ENCODE measurements around the gene LIN7B.

LIN7B gene

GRCh38 chr19:49101160-49101559 lies 13.0 kb upstream of the LIN7B start:
- H3K9ac ChIP-seq (ENCODE audit: low read length) = no peak overlapping the region
- H3K4me3 ChIP-seq (ENCODE audit: low read depth in 1 of 2, low read length in 2 of 2) = no peak overlapping the region
- no peaks in the 10 kb centered on the region for H3K9me3 ChIP-seq (ENCODE audit: low read length)
- no peaks in the 10 kb centered on the region for H3K27me3 ChIP-seq (ENCODE audit: control insufficient read depth in 1 of 2, insufficient read depth in 2 of 2, low read length in 2 of 2)
- H3K36me3 ChIP-seq (ENCODE audit: insufficient read depth, low read length) = peaks cover 82% of the 10 kb centered on the region
- no peak overlapping the region for H3K27ac ChIP-seq (ENCODE audit: low read depth, low read length)
- H3K4me1 ChIP-seq (ENCODE audit: insufficient read depth, low read length) = peaks cover 4% of the 10 kb centered on the region

DNA sequence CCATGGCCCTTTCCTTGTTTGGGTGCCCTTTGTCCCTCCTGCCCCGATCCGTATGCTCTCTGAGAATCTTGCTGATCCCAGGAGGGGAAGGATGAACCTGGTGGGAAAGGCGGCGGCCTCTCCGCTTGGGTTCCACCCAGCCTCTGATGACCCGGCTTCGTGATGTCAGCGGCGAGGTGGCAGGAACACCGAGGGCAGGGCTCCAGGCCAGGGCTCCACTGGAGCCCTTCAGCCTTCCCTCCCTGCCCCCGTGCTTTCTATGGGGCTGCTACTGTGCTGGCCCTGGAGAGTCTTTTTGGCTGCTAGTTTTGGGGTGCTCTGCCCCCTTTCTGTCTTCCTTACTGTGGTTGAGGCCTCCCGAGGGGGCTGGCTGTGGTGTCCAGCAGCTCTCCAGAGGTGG lies 11.9 kb upstream of the LIN7B start:
- no peak overlapping the region for H3K27ac ChIP-seq (ENCODE audit: low read depth, low read length)
- no peak overlapping the region for H3K4me3 ChIP-seq (ENCODE audit: low read depth in 1 of 2, low read length in 2 of 2)
- no peak overlapping the region for H3K9ac ChIP-seq (ENCODE audit: low read length)
- no peaks in the 10 kb centered on the region for H3K9me3 ChIP-seq (ENCODE audit: low read length)
- H3K4me1 ChIP-seq (ENCODE audit: insufficient read depth, low read length) = peaks cover 4% of the 10 kb centered on the region
- H3K27me3 ChIP-seq (ENCODE audit: control insufficient read depth in 1 of 2, insufficient read depth in 2 of 2, low read length in 2 of 2) = no peaks in the 10 kb centered on the region
- H3K36me3 ChIP-seq (ENCODE audit: insufficient read depth, low read length) = peaks cover 84% of the 10 kb centered on the region

DNA sequence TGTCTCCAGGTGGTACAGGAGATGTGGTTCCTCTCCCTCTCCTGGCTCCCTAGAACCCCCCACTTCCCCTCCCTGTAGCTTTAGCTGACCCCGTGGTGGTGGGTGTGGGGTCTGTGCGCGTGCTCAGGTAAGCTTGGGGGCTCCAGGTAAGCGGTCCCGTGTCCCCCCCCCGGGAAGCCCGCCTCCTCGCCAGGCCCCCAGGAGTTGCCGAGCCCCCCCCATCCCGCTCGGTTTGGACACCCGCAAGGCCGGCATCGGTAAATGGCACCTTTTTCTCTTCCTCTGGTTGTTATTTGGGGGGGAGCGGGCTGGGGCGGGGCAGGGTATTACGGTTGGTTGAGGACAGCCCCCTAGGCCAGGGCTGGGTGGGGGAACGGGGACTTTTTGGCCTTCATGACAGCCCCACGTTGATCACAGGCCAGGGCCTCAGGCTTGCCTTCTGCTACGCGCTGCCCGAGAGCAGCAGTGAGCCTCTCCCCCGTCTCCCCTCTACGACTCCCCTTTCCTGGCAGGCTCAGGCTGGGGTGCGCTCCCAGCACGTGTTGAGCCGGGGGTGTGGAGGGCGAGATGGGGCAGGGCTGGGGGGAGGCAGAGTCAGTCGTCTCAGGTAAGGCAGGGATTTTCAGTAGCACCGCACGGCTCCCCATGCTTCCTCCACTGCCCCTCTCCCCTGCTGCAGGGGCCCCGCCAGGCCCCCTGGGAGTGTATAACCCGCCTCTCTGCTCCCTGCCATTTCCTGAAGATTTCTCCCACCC lies 10.7 kb upstream of the LIN7B start:
- no peak overlapping the region for H3K27ac ChIP-seq (ENCODE audit: low read depth, low read length)
- H3K4me3 ChIP-seq (ENCODE audit: low read depth in 1 of 2, low read length in 2 of 2) = no peak overlapping the region
- no peak overlapping the region for H3K9ac ChIP-seq (ENCODE audit: low read length)
- no peaks in the 10 kb centered on the region for H3K9me3 ChIP-seq (ENCODE audit: low read length)
- H3K27me3 ChIP-seq (ENCODE audit: control insufficient read depth in 1 of 2, insufficient read depth in 2 of 2, low read length in 2 of 2) = no peaks in the 10 kb centered on the region
- no peaks in the 10 kb centered on the region for H3K4me1 ChIP-seq (ENCODE audit: insufficient read depth, low read length)
- H3K36me3 ChIP-seq (ENCODE audit: insufficient read depth, low read length) = peaks cover 73% of the 10 kb centered on the region

DNA sequence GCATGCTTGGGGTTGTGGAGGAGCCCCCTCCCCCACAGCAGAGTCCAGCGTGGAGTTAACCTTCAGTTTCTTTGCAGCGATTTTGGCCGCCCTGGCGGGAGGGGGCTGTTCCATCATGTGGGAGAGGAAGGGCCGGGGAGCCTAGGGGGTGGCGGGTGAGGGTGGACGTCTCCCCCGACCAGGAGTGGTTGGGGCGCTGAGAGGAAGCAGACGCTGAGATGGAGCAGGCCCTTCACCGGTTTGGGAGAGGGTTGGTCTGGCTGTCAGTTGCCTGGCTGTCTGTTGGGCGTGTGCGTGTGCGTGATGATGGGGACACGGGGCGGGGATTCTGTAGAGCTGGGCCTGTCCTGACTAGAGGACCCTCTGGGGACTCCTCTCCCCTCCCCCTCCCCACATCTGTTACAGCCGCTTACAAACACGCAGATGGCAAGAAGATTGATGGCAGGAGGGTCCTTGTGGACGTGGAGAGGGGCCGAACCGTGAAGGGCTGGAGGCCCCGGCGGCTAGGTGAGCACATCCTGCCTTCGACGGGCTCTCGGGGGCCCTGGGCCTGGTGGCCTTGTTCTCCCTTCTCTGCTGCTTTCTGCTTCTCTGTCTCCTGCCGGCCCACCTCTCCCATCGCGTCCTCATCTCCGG lies 9.8 kb upstream of the LIN7B start:
- Histone ChIP-seq H3K4me3 (ENCODE audit: low read depth in 1 of 2, low read length in 2 of 2) (no peak overlapping the region), H3K27me3 (ENCODE audit: control insufficient read depth in 1 of 2, insufficient read depth in 2 of 2, low read length in 2 of 2) (no peaks in the 10 kb centered on the region), H3K9me3 (ENCODE audit: low read length) (no peaks in the 10 kb centered on the region), H3K4me1 (ENCODE audit: insufficient read depth, low read length) (no peaks in the 10 kb centered on the region), H3K36me3 (ENCODE audit: insufficient read depth, low read length) (peaks cover 65% of the 10 kb centered on the region), H3K27ac (ENCODE audit: low read depth, low read length) (no peak overlapping the region), H3K9ac (ENCODE audit: low read length) (no peak overlapping the region)

- Histone ChIP-seq H3K27ac (ENCODE audit: low read depth, low read length) (no peak overlapping the region), H3K36me3 (ENCODE audit: insufficient read depth, low read length) (peaks cover 47% of the 10 kb centered on the region), H3K9ac (ENCODE audit: low read length) (no peak overlapping the region), H3K4me3 (ENCODE audit: low read depth in 1 of 2, low read length in 2 of 2) (no peak overlapping the region), H3K4me1 (ENCODE audit: insufficient read depth, low read length) (no peaks in the 10 kb centered on the region), H3K9me3 (ENCODE audit: low read length) (no peaks in the 10 kb centered on the region), H3K27me3 (ENCODE audit: control insufficient read depth in 1 of 2, insufficient read depth in 2 of 2, low read length in 2 of 2) (no peaks in the 10 kb centered on the region)
Measured at GRCh38 chr19:49106648-49107135, 7.5 kb upstream of the LIN7B start.

- Histone ChIP-seq H3K4me3 (ENCODE audit: low read depth in 1 of 2, low read length in 2 of 2) (no peak overlapping the region), H3K9me3 (ENCODE audit: low read length) (no peaks in the 10 kb centered on the region), H3K36me3 (ENCODE audit: insufficient read depth, low read length) (peaks cover 38% of the 10 kb centered on the region), H3K27ac (ENCODE audit: low read depth, low read length) (no peak overlapping the region), H3K4me1 (ENCODE audit: insufficient read depth, low read length) (no peaks in the 10 kb centered on the region), H3K9ac (ENCODE audit: low read length) (no peak overlapping the region), H3K27me3 (ENCODE audit: control insufficient read depth in 1 of 2, insufficient read depth in 2 of 2, low read length in 2 of 2) (no peaks in the 10 kb centered on the region)
Measured at GRCh38 chr19:49107625-49108459, 6.3 kb upstream of the LIN7B start.

- Histone ChIP-seq H3K27ac (ENCODE audit: low read depth, low read length) (no peak overlapping the region), H3K4me3 (ENCODE audit: low read depth in 1 of 2, low read length in 2 of 2) (no peak overlapping the region), H3K4me1 (ENCODE audit: insufficient read depth, low read length) (peaks cover 4% of the 10 kb centered on the region), H3K9me3 (ENCODE audit: low read length) (no peaks in the 10 kb centered on the region), H3K9ac (ENCODE audit: low read length) (no peak overlapping the region), H3K36me3 (ENCODE audit: insufficient read depth, low read length) (peaks cover 29% of the 10 kb centered on the region), H3K27me3 (ENCODE audit: control insufficient read depth in 1 of 2, insufficient read depth in 2 of 2, low read length in 2 of 2) (no peaks in the 10 kb centered on the region)
Measured at GRCh38 chr19:49109051-49109450, 5.1 kb upstream of the LIN7B start.

DNA sequence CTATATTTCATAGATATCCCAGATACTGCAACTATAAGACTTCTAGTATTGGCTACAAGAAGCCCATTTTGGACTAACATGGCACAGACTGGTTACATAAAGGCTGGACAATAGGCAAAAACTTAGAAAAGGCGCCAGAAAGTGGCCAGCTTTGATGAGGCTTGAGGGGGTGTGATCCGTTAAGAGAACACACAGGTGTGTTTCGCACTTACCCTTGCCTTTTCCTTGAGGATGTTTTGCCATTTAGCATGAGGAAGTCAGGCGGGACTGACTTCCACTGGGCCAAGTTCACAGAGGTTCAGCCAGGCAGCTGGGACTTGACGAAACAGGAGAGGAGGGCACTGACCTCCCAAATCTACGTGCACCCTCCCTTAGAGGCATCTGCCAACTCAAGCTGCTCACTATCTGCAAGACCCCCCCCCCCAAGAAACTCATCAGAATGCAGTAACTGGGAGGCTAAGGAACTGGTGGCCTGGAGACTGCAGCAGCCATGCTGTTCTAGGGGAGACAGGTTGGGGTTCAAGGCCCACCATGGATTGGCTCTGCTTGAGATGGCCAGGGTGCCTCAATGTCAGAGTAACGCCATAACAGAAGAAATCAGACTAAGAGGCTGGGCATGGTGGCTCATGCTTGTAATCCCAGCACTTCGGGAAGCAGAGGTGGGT lies 4.5 kb upstream of the LIN7B start:
- H3K4me1 ChIP-seq (ENCODE audit: insufficient read depth, low read length) = peaks cover 4% of the 10 kb centered on the region
- H3K27ac ChIP-seq (ENCODE audit: low read depth, low read length) = no peak overlapping the region
- H3K9ac ChIP-seq (ENCODE audit: low read length) = no peak overlapping the region
- H3K4me3 ChIP-seq (ENCODE audit: low read depth in 1 of 2, low read length in 2 of 2) = no peak overlapping the region
- H3K9me3 ChIP-seq (ENCODE audit: low read length) = no peaks in the 10 kb centered on the region
- no peaks in the 10 kb centered on the region for H3K27me3 ChIP-seq (ENCODE audit: control insufficient read depth in 1 of 2, insufficient read depth in 2 of 2, low read length in 2 of 2)
- H3K36me3 ChIP-seq (ENCODE audit: insufficient read depth, low read length) = peaks cover 23% of the 10 kb centered on the region

DNA sequence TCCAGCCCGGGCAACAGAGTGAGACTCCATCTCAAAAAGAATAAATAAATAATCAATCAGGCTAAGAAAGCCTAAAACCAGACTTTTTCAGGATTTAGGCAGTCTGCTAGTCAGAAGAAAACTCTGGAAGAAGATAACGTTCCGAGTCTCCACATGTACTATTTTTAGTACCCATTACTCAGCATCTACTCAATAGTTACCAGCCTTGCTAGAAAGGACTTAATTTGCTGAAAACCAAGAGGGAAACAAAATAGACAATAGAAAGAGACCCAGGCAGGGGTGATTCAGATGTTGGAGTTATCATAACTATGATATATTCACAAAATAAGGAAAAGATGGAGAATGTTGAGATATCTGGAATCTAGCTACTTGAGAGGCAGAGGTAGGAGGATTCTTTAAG lies 3.6 kb upstream of the LIN7B start:
- Histone ChIP-seq H3K9me3 (ENCODE audit: low read length) (no peaks in the 10 kb centered on the region), H3K36me3 (ENCODE audit: insufficient read depth, low read length) (peaks cover 16% of the 10 kb centered on the region), H3K4me3 (ENCODE audit: low read depth in 1 of 2, low read length in 2 of 2) (no peak overlapping the region), H3K27ac (ENCODE audit: low read depth, low read length) (no peak overlapping the region), H3K9ac (ENCODE audit: low read length) (no peak overlapping the region), H3K4me1 (ENCODE audit: insufficient read depth, low read length) (peaks cover 4% of the 10 kb centered on the region), H3K27me3 (ENCODE audit: control insufficient read depth in 1 of 2, insufficient read depth in 2 of 2, low read length in 2 of 2) (no peaks in the 10 kb centered on the region)

DNA sequence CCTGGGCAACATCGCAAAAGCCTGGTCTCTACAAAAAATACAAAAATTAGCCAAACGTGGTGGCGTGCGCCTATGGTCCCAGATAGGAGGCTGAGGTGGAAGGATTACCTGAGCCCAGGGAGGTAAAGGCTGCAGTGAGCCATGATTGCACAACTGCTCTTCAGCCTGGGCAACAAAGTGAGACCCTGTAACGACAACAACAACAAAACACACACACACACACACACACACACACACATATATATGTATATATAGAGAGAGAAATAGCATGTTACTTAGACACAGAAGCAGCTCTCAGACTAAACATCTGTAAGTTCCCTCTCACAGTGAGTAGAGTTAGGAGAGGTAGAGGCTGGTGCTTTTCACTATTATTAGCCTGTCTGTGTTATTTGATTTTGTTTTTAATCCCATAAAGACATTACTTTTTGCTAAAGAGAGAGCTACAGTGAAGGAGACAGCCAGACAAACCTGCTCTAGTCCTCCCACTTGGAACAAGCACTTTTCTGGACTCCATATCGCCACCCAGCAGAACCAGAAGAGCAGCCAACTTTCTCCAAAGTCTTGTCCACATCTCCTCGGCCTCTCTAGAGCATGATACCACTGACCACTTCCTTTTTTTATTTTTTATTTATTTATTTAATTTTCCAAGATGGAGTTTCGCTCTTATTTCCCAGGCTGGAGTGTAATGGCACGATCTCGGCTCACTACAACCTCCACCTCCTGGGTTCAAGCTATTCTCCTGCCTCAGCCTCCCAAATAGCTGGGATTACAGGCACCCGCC lies 2.8 kb upstream of the LIN7B start:
- peaks cover 7% of the 10 kb centered on the region for H3K36me3 ChIP-seq (ENCODE audit: insufficient read depth, low read length)
- no peak overlapping the region for H3K9ac ChIP-seq (ENCODE audit: low read length)

More for the DNA sequence above, 2.8 kb upstream of the LIN7B start:
- H3K4me3 ChIP-seq (ENCODE audit: low read depth in 1 of 2, low read length in 2 of 2) = no peak overlapping the region
- no peaks in the 10 kb centered on the region for H3K9me3 ChIP-seq (ENCODE audit: low read length)
- no peaks in the 10 kb centered on the region for H3K27me3 ChIP-seq (ENCODE audit: control insufficient read depth in 1 of 2, insufficient read depth in 2 of 2, low read length in 2 of 2)
- no peak overlapping the region for H3K27ac ChIP-seq (ENCODE audit: low read depth, low read length)
- peaks cover 4% of the 10 kb centered on the region for H3K4me1 ChIP-seq (ENCODE audit: insufficient read depth, low read length)
